Islet of Langerhans (tissue), 1 donor: Measurements from ENCODE around the gene ATP6V0C.
"Not testable (repeated sequence)": the region's sequence is repeated elsewhere in the genome, so short reads cannot be mapped to it uniquely, and the experiment has no call there.

Source experiments
- FAIRE-seq: peaks from one replicate; lab custom pipeline; 2011; peaks lifted over from hg19 to GRCh38; lab: Jason Lieb, UNC

ATP6V0C gene

GRCh38 chr16:2560131-2560797 is 46.5 kb downstream of the ATP6V0C start:
- not testable (repeated sequence) for FAIRE-seq

- FAIRE-seq, result not testable (repeated sequence)
Measured at GRCh38 chr16:2560798-2561133, 47.0 kb downstream of the ATP6V0C start.

GRCh38 chr16:2567506-2567905 is 53.8 kb downstream of the ATP6V0C start:
- FAIRE-seq, result not testable (repeated sequence)

- not testable (repeated sequence) for FAIRE-seq
Measured at GRCh38 chr16:2568573-2568972, 54.8 kb downstream of the ATP6V0C start.
